ENCODE data around the gene COL28A1. TPM values are rescaled to one million over a fixed set of nuclear protein-coding genes. Genes with fewer than 3 reads are reported as not detected.
A peak's percentile ranks its signal among the peaks of the same experiment; 100 is the strongest.

Gene COL28A1
- total RNA-seq, 1 experiment from 2014 or later, result 0.26 TPM

DNA sequence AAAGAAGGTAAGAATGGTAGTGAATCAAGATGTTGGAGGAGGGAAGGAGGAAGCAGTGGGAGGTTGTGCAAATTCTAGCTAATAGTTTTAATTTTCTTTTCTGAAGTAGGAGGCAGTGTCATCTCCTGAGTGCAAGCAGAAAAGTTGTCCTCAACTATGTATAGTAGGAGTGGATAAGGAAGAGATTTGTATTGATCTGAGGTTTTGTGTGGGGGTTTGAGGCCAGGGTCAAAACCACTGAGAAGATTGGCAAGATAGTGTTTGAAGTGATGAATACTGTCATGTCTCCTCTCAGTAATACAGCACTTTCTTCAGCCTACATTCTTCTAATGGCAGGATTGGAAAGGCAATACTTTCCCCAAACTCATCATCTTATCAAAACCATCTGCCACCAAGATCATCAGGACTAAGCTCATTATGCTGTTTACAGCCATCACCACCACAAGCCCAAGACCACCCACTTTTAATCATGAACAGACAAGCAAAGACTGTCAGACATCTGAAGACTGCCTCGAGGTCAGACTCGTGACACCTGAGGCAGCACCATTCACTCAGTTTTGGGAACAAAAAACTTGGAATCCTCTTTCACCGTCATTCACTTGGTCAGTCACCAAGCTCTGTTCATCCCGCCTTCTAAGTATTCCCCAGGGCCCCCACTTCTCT, 29.5 kb upstream of the COL28A1 start:
- no peaks in the 10 kb centered on the region for H3K36me3 ChIP-seq (ENCODE audit: low read depth, low read length)
- H3F3A ChIP-seq (ENCODE audit: low read length, unreplicated experiment), result peaks cover 6% of the 10 kb centered on the region
- ATAC-seq, result no peak
- TF ChIP-seq EZH2 (IDR thresholded peaks at IDR 0.05; ENCODE audit: low read length, unreplicated experiment), result no peak
- no peaks in the 10 kb centered on the region for H3K9me3 ChIP-seq (ENCODE audit: low read length)
- H3K9me2 ChIP-seq (replicated peaks; ENCODE audit: low read length), result no peaks in the 10 kb centered on the region
- H3K4me2 ChIP-seq (ENCODE audit: low read length), result peak overlapping the region; percentile 97
- no peak overlapping the region for H3K9ac ChIP-seq (ENCODE audit: low read length)
- H4K20me1 ChIP-seq (ENCODE audit: low read length), result no peaks in the 10 kb centered on the region
- no peaks in the 10 kb centered on the region for H3K27me3 ChIP-seq (ENCODE audit: low read length)
- peak overlapping the region; percentile 95 for H3K27ac ChIP-seq (ENCODE audit: low read length)
- BruUV-seq (replicated peaks), result no TSS peak
- intact Hi-C loops (cut with micrococcal nuclease), result no loop called here
- no peak overlapping the region for H2AFZ ChIP-seq (ENCODE audit: low read length)
- CTCF ChIA-PET, result no interaction called here
- POLR2A ChIA-PET (ENCODE audit: unreplicated experiment), result no interaction called here
- peaks cover 57% of the 10 kb centered on the region for H3K4me1 ChIP-seq (ENCODE audit: insufficient read depth, low read length)
- H3K4me3 ChIP-seq (ENCODE audit: low read length), result peak overlapping the region; percentile 86; the same call in 1 of the 2 replicates
- H3K79me2 ChIP-seq (ENCODE audit: low read length), result peaks cover 30% of the 10 kb centered on the region
- no peak for DNase-seq

GRCh38 chr7:7564323-7564780, 28.7 kb upstream of the COL28A1 start:
- Histone ChIP-seq H3K4me1 (ENCODE audit: insufficient read depth, low read length) (peaks cover 53% of the 10 kb centered on the region), H3K79me2 (ENCODE audit: low read length) (peaks cover 22% of the 10 kb centered on the region), H4K20me1 (ENCODE audit: low read length) (no peaks in the 10 kb centered on the region), H3K9me2 (replicated peaks; ENCODE audit: low read length) (no peaks in the 10 kb centered on the region), H3K36me3 (ENCODE audit: low read depth, low read length) (no peaks in the 10 kb centered on the region), H3K9me3 (ENCODE audit: low read length) (no peaks in the 10 kb centered on the region), H3K4me2 (ENCODE audit: low read length) (peak overlapping the region; percentile 55), H3K9ac (ENCODE audit: low read length) (no peak overlapping the region), H3K4me3 (ENCODE audit: low read length) (peak overlapping the region; percentile 4; the same call in 1 of the 2 replicates), H3K27me3 (ENCODE audit: low read length) (no peaks in the 10 kb centered on the region), H3K27ac (ENCODE audit: low read length) (peak overlapping the region; percentile 56), H2AFZ (ENCODE audit: low read length) (no peak overlapping the region), H3F3A (ENCODE audit: low read length, unreplicated experiment) (peaks cover 6% of the 10 kb centered on the region)
- intact Hi-C loops (cut with micrococcal nuclease), result loop anchor here (1.0 kb wide), 2 partner anchors 382 to 546 kb away; partner anchors contain the start of gene C1GALT1
- ChIA-PET CTCF (interaction anchor here (0.6 kb wide), 1 partner anchor 132 kb away, joined by 3 read pairs; no protein-coding TSS in a partner anchor), POLR2A (ENCODE audit: unreplicated experiment) (no interaction called here)
- ATAC-seq, result peak; percentile 45
- TF ChIP-seq EZH2 (IDR thresholded peaks at IDR 0.05; ENCODE audit: low read length, unreplicated experiment) (no peak), EZH2phosphoT487 (IDR thresholded peaks at IDR 0.05; ENCODE audit: borderline replicate concordance, low read length) (no peak), CTCF (conservative IDR thresholded peaks at IDR 0.05; ENCODE audit: low read depth, low read length) (no peak)
- DNase-seq, result peak; percentile 94
- BruUV-seq (replicated peaks), result no TSS peak

GRCh38 chr7:7563813-7564212, 28.1 kb upstream of the COL28A1 start:
- POLR2A ChIA-PET (ENCODE audit: unreplicated experiment), result no interaction called here
- intact Hi-C loops (cut with micrococcal nuclease), result loop anchor here (1.0 kb wide), 2 partner anchors 382 to 546 kb away; partner anchors contain the start of gene C1GALT1
- CTCF ChIA-PET, result interaction anchor here (0.6 kb wide), 1 partner anchor 133 kb away, joined by 3 read pairs; no protein-coding TSS in a partner anchor

More at GRCh38 chr7:7563813-7564212, 28.1 kb upstream of the COL28A1 start:
- H3F3A ChIP-seq (ENCODE audit: low read length, unreplicated experiment), result peaks cover 6% of the 10 kb centered on the region
- H3K79me2 ChIP-seq (ENCODE audit: low read length), result peaks cover 17% of the 10 kb centered on the region
- peak overlapping the region; percentile 56 for H3K27ac ChIP-seq (ENCODE audit: low read length)
- H3K9ac ChIP-seq (ENCODE audit: low read length), result no peak overlapping the region
- no peaks in the 10 kb centered on the region for H3K9me3 ChIP-seq (ENCODE audit: low read length)
- no peak for DNase-seq
- no peak for TF ChIP-seq EZH2phosphoT487 (IDR thresholded peaks at IDR 0.05; ENCODE audit: borderline replicate concordance, low read length)
- no peak for TF ChIP-seq EZH2 (IDR thresholded peaks at IDR 0.05; ENCODE audit: low read length, unreplicated experiment)
- no peak for TF ChIP-seq CTCF (conservative IDR thresholded peaks at IDR 0.05; ENCODE audit: low read depth, low read length)
- H3K4me2 ChIP-seq (ENCODE audit: low read length), result peak overlapping the region; percentile 55
- H4K20me1 ChIP-seq (ENCODE audit: low read length), result no peaks in the 10 kb centered on the region
- BruUV-seq (replicated peaks), result no TSS peak
- H3K4me3 ChIP-seq (ENCODE audit: low read length), result peak overlapping the region; percentile 4
- H2AFZ ChIP-seq (ENCODE audit: low read length), result no peak overlapping the region
- H3K4me1 ChIP-seq (ENCODE audit: insufficient read depth, low read length), result peaks cover 47% of the 10 kb centered on the region
- no peak for ATAC-seq
- no peaks in the 10 kb centered on the region for H3K9me2 ChIP-seq (replicated peaks; ENCODE audit: low read length)
- H3K36me3 ChIP-seq (ENCODE audit: low read depth, low read length), result no peaks in the 10 kb centered on the region
- no peaks in the 10 kb centered on the region for H3K27me3 ChIP-seq (ENCODE audit: low read length)
